Astrocyte (in vitro differentiated cells and primary cell): Measurements from ENCODE around the gene SLC29A3. TPM values are rescaled to one million over a fixed set of nuclear protein-coding genes. Genes with fewer than 3 reads are reported as not detected.

Experiments
- DNase-seq: peaks from one replicate; pipeline ENCODE4 v3.0.0-alpha.2; 2010; ENCODE audit warnings: low read depth
- FAIRE-seq: peaks from 2 replicates; lab custom pipeline; 2011; peaks lifted over from hg19 to GRCh38; lab: Jason Lieb, UNC
- H2AFZ ChIP-seq: 2 replicates; pipeline ENCODE4 v1.6.0; 2012; ENCODE audit warnings: low read depth, low read length, inconsistent platforms
- H3K27ac ChIP-seq: 2 replicates; pipeline ENCODE4 v1.5.1; 2011; ENCODE audit warnings: low read depth, low read length, inconsistent platforms
- H3K27me3 ChIP-seq: 2 replicates; pipeline ENCODE4 v1.6.0; 2011; ENCODE audit warnings: low read length, inconsistent platforms; ENCODE audit not compliant: insufficient read depth
- H3K36me3 ChIP-seq: 2 replicates; pipeline ENCODE4 v1.5.1; 2011; ENCODE audit warnings: low read length, inconsistent platforms; ENCODE audit not compliant: insufficient read depth
- H3K4me1 ChIP-seq: 2 replicates; pipeline ENCODE4 v1.5.1; 2011; ENCODE audit warnings: low read length, inconsistent platforms; ENCODE audit not compliant: insufficient read depth
- H3K4me2 ChIP-seq: 2 replicates; pipeline ENCODE4 v1.6.0; 2012; ENCODE audit warnings: low read length, inconsistent platforms
- H3K4me3 ChIP-seq: 2 replicates; pipeline ENCODE4 v1.5.1; 2011; ENCODE audit warnings: low read depth, mild to moderate bottlenecking, low read length, inconsistent platforms; ENCODE audit not compliant: insufficient read depth
- H3K79me2 ChIP-seq: 2 replicates; pipeline ENCODE4 v1.6.0; 2012; ENCODE audit warnings: mild to moderate bottlenecking, low read length, inconsistent platforms; ENCODE audit not compliant: insufficient read depth
- H3K9ac ChIP-seq: 2 replicates; pipeline ENCODE4 v1.6.0; 2012; ENCODE audit warnings: mild to moderate bottlenecking, low read length, inconsistent platforms
- H3K9me3 ChIP-seq: 2 replicates; pipeline ENCODE4 v1.5.1; 2012; ENCODE audit warnings: low read depth, mild to moderate bottlenecking, low read length, inconsistent platforms; ENCODE audit not compliant: insufficient read depth
- H4K20me1 ChIP-seq: 2 replicates; pipeline ENCODE4 v1.6.0; 2012; ENCODE audit warnings: low read length, inconsistent platforms; ENCODE audit not compliant: insufficient read depth
- H3K27ac Mint-ChIP-seq: one replicate; pipeline ENCODE4 v1.8.0; 2021; ENCODE audit warnings: mild to moderate bottlenecking, mixed read lengths; ENCODE audit not compliant: unreplicated experiment
- H3K27me3 Mint-ChIP-seq: one replicate; pipeline ENCODE4 v1.8.0; 2021; ENCODE audit warnings: low read depth, mixed read lengths; ENCODE audit not compliant: unreplicated experiment
- H3K36me3 Mint-ChIP-seq: one replicate; pipeline ENCODE4 v1.8.0; 2021; ENCODE audit warnings: low read depth, mixed read lengths; ENCODE audit not compliant: unreplicated experiment
- H3K4me1 Mint-ChIP-seq: one replicate; pipeline ENCODE4 v1.8.0; 2021; ENCODE audit warnings: low read depth, mixed read lengths; ENCODE audit not compliant: unreplicated experiment
- H3K4me3 Mint-ChIP-seq: one replicate; pipeline ENCODE4 v1.8.0; 2021; ENCODE audit warnings: mild to moderate bottlenecking, moderate library complexity, mixed read lengths; ENCODE audit not compliant: unreplicated experiment
- H3K9me3 Mint-ChIP-seq: one replicate; pipeline ENCODE4 v1.8.0; 2021; ENCODE audit warnings: mild to moderate bottlenecking, mixed read lengths; ENCODE audit not compliant: unreplicated experiment
- EZH2 ChIP-seq: IDR thresholded peaks from 2 replicates; pipeline ENCODE4 v1.6.1; 2012; ENCODE audit warnings: mild to moderate bottlenecking, low read length, inconsistent platforms; ENCODE audit not compliant: insufficient read depth
- total RNA-seq: library from RNA; stranded (reverse); gene quantifications from 2 replicates; pipeline ENCODE4 v1.2.1, GENCODE V29; 2021
- TF ChIP-seq, protein P1 (sequence below): IDR thresholded peaks from 2 replicates; pipeline ENCODE4 v1.5.1; 2011; ENCODE audit warnings: low read depth, mild to moderate bottlenecking, inconsistent platforms, low read length, moderate library complexity; ENCODE audit not compliant: insufficient read depth

Gene SLC29A3
- total RNA-seq, 1 donor from 2014 or later = 3.4 TPM

DNA sequence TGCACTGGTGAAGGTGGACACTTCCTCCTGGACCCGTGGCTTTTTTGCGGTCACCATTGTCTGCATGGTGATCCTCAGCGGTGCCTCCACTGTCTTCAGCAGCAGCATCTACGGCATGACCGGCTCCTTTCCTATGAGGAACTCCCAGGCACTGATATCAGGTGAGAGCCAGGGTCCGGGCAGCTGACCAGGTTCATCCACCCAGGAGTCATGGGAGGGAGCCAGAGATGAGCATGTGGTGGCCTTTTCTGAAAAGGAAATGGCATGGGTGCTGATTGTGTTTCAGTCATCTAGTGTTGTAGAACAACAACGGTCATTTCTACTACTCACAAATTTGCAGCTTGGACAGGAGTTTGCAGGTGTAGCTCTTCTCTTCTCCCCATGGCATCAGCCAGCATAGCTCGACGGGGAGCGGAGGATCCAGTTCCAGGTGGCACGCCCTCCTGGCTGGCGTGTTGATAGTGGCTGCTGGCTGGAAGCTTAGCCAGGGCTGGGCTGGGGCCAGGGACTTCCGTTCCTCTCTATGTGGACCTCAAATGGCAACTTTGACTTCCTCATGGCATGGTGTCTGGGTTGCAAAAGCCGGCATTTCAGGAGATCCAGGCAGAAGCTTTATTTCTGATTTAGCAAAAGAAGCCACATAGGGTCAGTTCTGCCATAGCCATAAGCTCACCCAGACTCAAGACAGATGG lies 32.7 kb downstream of the SLC29A3 start:
- no peak for FAIRE-seq
- H3K4me2 ChIP-seq = no peak overlapping the region
- H4K20me1 ChIP-seq = peaks cover 5% of the 10 kb centered on the region
- H3K4me3 ChIP-seq = no peak overlapping the region
- H2AFZ ChIP-seq = no peak overlapping the region
- no peaks in the 10 kb centered on the region for H3K27me3 ChIP-seq
- H3K36me3 Mint-ChIP-seq = peaks cover 9% of the 10 kb centered on the region
- H3K27ac ChIP-seq = no peak overlapping the region
- no peak overlapping the region for H3K27ac Mint-ChIP-seq
- H3K36me3 ChIP-seq = no peaks in the 10 kb centered on the region
- no peak overlapping the region for H3K4me3 Mint-ChIP-seq
- DNase-seq = no peak
- no peak for TF ChIP-seq EZH2
- TF ChIP-seq, protein P1, sequence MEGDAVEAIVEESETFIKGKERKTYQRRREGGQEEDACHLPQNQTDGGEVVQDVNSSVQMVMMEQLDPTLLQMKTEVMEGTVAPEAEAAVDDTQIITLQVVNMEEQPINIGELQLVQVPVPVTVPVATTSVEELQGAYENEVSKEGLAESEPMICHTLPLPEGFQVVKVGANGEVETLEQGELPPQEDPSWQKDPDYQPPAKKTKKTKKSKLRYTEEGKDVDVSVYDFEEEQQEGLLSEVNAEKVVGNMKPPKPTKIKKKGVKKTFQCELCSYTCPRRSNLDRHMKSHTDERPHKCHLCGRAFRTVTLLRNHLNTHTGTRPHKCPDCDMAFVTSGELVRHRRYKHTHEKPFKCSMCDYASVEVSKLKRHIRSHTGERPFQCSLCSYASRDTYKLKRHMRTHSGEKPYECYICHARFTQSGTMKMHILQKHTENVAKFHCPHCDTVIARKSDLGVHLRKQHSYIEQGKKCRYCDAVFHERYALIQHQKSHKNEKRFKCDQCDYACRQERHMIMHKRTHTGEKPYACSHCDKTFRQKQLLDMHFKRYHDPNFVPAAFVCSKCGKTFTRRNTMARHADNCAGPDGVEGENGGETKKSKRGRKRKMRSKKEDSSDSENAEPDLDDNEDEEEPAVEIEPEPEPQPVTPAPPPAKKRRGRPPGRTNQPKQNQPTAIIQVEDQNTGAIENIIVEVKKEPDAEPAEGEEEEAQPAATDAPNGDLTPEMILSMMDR = no peak
- peaks cover 55% of the 10 kb centered on the region for H3K27me3 Mint-ChIP-seq
- H3K9ac ChIP-seq = no peak overlapping the region
- H3K4me1 Mint-ChIP-seq = peaks cover 10% of the 10 kb centered on the region
- peaks cover 8% of the 10 kb centered on the region for H3K4me1 ChIP-seq
- H3K9me3 ChIP-seq = no peaks in the 10 kb centered on the region
- no peaks in the 10 kb centered on the region for H3K79me2 ChIP-seq
- no peaks in the 10 kb centered on the region for H3K9me3 Mint-ChIP-seq

GRCh38 chr10:71353639-71354038 lies 34.6 kb downstream of the SLC29A3 start:
- TF ChIP-seq, protein P1 = no peak
- no peak for TF ChIP-seq EZH2
- Mint-ChIP-seq H3K4me3 (no peak overlapping the region), H3K4me1 (peaks cover 19% of the 10 kb centered on the region), H3K27me3 (peaks cover 40% of the 10 kb centered on the region), H3K9me3 (no peaks in the 10 kb centered on the region), H3K27ac (no peak overlapping the region), H3K36me3 (peaks cover 9% of the 10 kb centered on the region)
- DNase-seq (no peak), FAIRE-seq (no peak)
- Histone ChIP-seq H3K4me1 (peaks cover 8% of the 10 kb centered on the region), H4K20me1 (peaks cover 5% of the 10 kb centered on the region), H3K27me3 (no peaks in the 10 kb centered on the region), H3K9me3 (no peaks in the 10 kb centered on the region), H3K79me2 (no peaks in the 10 kb centered on the region), H2AFZ (no peak overlapping the region), H3K27ac (no peak overlapping the region), H3K36me3 (no peaks in the 10 kb centered on the region), H3K9ac (no peak overlapping the region), H3K4me2 (no peak overlapping the region), H3K4me3 (no peak overlapping the region)

DNA sequence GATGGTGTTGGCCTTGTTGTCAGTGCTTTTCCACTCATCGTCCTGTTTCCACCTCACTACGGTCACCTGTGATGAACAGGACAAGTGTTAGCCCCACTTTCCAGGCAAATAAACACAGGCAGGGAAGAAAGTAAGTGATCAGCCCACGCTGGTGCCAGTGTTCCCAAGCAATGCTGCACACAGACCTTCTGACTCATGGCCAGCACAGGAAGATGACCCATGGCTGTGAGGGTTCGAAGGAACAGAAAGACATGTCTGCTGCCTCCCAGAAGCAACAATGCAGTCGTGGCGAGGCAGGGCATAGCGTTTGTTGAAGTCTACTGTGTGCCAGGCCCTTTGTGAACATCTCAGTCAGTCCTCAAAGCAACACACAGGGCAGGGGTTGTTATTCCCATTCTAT lies 35.7 kb downstream of the SLC29A3 start:
- Histone ChIP-seq H3K9me3 (no peaks in the 10 kb centered on the region), H3K27me3 (no peaks in the 10 kb centered on the region), H3K4me1 (peaks cover 7% of the 10 kb centered on the region), H4K20me1 (peaks cover 2% of the 10 kb centered on the region), H3K9ac (no peak overlapping the region), H3K79me2 (no peaks in the 10 kb centered on the region), H3K27ac (no peak overlapping the region), H3K4me3 (no peak overlapping the region), H2AFZ (no peak overlapping the region), H3K36me3 (no peaks in the 10 kb centered on the region), H3K4me2 (no peak overlapping the region)
- H3K9me3 Mint-ChIP-seq = no peaks in the 10 kb centered on the region
- peaks cover 10% of the 10 kb centered on the region for H3K36me3 Mint-ChIP-seq
- H3K4me1 Mint-ChIP-seq = peaks cover 19% of the 10 kb centered on the region
- TF ChIP-seq, protein P1 = no peak
- TF ChIP-seq EZH2 = no peak
- H3K27me3 Mint-ChIP-seq = peaks cover 34% of the 10 kb centered on the region
- H3K27ac Mint-ChIP-seq = peak overlapping the region; percentile 20
- DNase-seq = no peak
- no peak overlapping the region for H3K4me3 Mint-ChIP-seq
- FAIRE-seq = no peak
